GM21390 (cell line): ENCODE data around the gene MAN1A1.

Source experiments
- ATAC-seq: cut with Tn5 transposase; IDR thresholded peaks from one replicate; pipeline ENCODE4 v1.9.1; 2021; ENCODE audit not compliant: unreplicated experiment

The MAN1A1 gene

DNA sequence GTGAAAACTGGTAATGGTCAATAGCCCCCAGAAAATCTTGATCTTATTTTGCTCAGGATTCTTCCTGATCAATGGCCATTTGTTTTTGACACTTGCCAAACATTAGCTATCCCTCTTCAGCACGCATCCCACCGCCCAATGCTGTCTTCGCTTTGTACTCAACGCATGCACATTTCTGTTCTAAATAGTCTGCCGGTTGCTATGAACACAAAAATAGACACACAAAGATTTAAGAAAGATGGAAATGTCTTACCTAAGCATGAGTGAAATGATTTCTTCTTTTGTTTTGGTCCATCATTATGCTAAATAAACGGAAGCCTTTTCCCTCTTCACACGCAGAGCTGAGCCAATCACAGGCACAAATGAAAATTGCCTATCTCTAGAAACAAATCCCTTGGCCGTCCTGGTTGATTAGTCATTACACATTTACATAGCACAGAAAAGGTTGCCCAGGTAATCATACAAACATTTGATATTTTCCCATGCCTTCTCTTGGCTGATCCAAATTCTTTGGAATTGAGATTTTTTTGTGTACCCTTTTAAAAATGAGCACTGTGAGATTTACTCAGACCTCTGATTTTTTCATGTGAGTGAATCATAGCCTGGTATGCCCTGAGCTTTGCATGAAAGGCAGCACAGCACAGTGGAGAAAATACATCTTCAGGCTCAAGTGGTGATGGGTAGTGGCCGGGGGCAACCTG, 200.6 kb downstream of the MAN1A1 start:
- ATAC-seq = no peak

DNA sequence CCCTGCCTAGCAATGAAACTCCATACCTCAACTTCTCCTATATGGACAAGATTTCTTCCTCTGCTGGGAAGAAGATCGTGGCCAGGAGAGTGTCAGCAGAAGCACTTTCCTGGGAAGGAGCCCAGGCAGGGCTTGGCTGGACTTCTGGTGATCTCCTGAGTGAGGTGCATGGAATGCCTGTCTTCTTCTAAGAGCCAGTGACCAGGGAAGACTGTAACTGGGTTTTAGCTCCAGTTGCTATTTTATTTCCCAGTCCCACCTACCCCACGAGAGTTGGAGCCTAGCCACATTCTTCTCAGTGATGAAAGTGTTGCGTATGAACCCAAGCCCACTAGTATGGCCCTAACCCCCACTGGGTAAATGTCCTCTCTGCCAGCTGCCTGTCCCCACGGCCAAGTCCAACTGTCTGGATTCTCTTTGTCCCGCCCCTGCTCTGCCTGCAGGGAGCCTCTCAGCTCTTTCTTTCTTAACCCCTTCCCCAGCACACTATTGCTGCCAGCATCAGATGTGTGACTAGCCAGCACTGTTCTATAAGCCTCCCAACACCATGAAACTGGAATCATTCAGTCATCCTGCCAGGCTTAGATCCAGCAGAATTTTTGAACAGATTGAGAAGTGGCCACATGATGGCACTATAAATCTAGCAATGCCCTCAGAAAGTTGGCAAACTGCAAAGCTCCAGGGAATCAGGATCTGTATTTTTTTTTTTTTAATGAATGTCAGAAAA, 201.3 kb downstream of the MAN1A1 start:
- no peak for ATAC-seq

DNA sequence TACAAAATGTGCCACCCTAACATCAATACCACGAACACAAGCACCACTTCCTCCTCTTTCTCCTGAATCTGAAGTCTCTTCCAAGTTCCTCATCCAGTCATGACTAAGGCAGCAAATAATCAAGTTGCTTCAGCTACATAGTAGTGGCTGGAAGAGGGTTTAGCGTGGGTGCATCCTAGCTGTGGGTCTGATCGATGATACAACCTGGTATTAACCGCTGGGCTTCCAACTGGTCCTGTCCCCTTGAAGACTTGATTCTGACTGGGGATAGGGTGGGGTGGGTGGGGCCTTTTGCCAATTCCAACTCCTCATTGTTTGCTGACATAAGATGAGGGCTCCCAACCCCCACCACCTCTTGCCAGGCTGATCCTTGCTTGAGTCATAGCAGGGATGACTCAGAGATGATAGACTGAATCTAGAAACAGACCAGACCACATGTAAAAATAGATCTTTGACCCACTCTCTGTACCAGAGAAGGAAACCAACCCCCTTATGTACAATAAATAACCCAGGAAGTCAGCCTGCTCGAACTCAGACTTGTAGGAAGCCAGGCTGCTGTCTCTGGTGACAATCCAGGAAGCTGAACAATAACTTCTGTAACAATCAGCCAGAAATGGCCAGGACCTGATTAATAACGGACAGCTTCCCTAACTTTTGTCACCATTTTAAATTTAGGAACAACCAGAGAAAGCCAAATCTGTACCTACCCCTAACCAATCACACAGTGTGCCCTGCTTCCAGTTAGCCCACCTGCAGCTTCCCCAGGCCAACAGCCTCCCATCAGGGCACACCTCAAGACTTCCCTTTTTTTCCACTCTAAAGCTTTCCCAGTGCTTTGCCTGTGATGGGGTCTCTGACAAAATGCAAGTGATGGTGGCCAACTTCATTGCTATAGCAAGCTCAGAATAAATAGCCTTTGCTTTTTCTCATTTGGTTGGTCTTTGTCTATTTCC, 202.2 kb downstream of the MAN1A1 start:
- peak; percentile 98 for ATAC-seq

DNA sequence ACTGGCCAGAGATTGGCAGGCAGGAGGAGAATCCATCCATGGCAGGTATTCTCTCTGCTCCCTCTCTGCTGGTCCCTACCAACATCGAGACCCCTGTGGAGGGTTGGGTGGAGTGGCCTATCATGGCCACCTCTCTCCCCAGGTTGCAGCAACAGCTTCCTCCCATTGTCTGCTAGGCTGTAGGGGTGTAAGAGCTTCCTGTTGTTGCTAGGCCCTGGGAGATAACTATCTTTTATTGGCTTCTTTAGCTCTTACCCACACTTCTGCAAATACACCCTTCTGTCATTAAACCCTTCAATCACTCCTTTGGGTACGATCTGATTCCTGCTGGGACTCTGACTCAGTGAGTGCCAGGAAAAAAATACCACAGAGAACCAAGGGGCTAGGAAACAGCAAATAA, 204.4 kb downstream of the MAN1A1 start:
- no peak for ATAC-seq

DNA sequence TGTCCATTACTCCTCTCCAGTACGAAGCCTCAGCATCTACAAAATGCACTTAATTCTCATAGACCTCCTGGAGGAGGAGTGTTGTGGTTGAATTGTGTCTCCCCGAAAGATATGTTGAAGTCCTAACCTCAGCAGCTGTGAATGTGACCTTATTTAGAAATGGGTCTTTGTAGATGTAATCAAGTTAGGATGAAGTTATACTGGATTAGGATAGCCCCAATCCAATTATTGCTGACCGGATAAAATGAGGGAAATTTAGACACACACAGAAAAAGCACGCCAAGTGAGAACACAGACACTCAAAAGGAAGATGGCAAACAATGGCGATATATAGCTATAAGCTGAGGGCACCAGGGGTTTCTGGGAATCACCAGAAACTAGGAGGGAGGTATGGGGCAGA, 206.9 kb downstream of the MAN1A1 start:
- ATAC-seq = no peak

DNA sequence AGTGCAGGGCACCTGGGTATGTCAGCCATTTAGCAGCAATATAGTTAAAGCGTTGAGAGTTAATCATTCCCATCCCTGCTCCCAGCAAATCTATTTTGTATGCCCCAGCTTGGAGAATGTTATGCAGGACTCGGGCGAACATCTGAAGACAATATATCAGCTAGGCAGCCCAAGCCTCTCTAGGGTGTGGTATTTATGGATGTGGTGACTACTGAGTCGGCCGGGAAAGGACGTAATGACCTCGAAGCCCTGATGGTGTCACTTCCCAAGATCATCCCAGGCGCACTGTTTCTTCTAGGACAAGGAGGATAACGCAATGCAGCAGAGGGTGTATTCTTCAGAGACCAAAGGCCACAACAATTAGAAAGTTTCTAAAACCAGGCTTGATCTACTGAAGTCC, 207.5 kb downstream of the MAN1A1 start:
- no peak for ATAC-seq

DNA sequence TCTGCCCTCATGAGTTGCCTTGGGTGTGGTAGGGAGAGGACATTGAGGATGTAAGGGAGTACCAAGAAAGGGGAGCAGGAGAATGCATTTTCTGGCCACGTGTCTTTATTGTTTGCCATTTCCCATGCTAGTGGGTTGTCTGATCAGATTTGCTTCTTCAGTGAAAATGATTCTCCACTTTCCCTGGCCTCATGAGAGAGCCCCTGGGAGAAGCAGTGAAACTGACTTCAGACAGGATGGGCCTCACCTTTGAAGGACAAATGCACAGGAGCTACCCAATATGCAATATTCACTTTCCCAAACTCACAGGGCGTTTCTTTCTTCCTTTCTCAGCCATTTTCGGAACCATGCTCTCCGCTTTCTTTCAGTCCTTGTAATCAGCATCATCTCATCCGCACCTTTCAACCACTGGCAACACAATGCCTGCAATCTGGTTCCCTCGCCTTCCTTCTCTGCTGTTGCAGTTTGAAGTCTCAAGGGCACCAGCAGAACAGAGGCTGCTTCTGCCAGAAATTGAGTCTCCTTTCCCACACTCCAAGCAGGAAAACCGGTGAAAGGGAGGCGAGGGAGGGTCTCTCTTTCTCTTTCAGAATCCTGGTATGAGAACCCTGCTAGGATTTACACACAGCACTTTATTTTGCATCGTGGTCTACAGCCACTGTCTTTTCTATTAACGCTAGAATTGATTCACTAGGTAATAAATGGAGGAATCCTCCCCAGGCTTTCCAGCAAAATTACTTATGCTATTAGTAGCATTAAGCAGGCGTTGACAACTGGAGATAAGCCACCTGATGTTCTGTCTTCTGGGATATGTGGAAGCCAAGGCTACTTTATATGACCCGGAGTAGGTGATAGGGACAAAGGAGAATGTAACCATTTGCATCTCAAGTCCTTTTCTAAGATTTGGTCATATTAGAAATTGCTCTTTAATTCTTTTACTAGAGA, 209.1 kb downstream of the MAN1A1 start:
- no peak for ATAC-seq

DNA sequence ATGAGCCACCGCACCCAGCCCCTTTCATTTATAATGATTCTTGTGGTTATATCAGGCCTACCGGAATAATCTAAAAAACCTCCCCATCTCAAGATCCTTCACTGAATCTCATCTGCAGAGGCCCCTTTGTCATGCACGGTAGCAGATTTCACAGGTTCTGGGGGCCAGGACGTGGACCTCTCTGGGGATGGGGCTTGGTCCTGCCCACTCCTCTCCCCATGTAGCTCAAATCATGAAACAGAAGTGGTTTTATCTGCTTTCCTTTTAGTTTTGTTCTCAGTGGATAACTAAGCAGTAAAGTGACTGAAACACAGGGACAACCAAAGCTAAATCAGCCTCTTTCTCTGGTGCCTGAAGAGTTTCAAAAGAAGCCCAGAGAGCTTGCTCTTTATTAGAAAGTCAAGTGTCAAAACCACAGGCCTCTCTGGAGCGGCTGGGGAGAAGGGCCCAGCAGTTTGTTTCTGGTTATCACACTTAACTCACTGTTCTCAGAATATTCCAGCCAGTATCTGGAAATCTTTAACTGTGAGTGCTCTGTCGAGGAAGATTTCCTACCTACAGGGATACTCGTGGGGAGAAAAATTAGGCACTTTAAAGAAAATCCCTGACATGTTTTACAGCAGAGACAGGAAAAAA, 210.5 kb downstream of the MAN1A1 start:
- ATAC-seq = peak; percentile 92

DNA sequence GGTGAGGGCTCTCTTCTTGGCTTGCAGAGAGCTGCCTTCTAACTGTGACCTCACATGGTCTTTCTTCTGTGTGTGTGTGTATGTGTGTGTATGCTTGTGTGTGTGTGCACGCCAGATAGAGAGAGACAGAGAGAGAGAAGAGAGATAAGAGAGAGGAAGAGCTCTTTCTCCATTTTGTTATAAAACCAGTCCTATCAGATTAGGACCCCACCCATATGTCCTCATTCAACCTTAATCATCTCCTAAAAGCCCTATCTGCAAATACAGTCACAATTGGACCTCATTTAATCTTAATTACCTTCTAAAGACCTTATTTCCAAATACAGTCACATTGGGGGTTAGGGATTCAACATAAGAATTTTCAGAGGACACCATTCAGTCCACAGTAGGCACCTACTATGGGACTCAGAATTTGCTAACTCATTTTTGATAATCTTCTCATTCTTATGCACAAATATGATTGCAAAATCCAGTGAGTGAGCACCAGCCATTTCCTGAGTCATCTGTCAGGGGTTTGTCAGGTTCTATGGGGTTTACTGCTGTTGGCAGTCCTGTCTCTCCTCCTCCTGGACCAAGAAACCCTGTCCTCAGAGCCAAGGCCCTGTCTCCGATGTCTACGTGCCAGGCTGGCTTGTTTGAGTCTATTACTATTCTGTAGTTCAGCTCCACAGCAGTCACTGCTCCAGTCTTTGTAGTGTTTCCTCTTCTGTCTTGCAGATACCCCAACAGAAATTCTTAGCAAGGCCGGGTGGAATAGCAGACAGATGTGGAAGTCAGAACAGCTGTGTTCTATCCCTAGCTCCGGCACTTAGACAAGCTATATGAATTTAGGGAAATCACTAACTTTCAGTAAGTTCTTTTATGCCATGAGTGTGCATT, 212.1 kb downstream of the MAN1A1 start:
- ATAC-seq = no peak

DNA sequence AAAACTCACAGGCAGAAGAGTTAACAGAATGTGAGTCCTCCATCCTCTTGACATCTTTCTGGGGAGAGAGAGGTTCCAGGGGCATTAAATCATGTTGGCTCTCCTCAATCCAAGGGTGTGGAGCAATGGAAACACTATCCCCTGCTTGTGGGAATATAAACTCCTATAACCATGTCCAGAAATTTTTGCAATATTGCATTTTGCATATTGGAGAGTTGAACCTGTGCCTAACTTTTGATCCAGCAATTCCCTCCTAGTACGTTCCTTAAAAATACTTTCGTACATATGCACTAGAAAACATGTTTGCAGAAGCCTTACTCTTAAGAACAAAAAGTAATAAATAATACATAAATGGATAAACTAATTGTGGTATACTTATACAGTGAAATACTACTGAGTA, 214.8 kb downstream of the MAN1A1 start:
- ATAC-seq = no peak

DNA sequence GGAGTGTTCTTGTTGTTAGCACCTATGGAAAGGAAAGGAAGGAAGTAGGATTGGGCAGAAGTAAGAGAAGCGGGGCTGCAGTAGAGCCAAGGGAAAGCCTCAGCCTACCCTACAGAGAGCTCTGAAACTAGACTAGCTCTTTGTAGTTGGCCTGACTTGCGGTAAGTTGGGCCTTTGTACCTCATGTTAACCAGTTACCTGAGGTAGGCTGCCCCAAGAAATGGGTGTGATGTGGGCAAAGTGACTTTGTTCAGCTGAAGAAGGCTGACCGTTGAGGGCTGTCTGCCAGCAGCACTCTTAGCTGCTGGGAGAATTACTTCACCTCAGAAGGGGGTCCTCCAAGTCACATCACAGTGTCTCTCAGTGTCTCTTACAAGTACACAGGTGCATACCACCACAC, 216.2 kb downstream of the MAN1A1 start:
- no peak for ATAC-seq

DNA sequence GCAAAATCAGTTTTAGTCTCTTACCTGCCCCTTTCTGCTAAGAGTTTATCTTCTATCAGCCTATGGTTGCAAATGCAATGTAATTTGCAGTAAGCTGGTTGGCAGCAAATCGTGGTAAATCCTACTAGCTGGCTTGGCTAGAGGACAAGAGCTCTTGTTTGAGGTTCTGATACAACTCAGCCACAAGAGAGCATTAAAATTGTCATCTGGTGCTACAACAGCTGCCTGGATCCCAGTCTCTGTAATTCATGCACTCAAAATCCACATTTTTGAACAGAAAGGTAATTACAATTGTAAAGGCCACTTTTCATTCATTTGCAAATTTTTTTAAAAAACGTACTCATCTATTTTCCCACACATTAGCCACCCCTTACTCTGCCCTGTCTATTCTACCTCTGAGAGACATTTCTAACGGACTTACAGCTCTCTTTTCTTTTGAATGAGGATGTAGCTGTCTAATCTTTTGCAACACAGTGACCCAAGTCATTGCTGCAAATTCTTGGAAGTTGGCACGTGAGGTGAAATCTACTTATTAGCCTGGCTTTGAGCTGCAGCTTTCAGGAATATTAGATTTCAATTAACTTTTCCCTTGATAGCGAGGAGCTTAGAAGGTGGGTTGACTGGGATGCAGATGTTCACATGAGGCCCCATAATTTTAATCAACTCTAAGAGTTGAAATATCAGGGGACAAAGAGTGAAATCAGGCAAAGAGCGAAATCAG, 217.1 kb downstream of the MAN1A1 start:
- ATAC-seq = no peak

DNA sequence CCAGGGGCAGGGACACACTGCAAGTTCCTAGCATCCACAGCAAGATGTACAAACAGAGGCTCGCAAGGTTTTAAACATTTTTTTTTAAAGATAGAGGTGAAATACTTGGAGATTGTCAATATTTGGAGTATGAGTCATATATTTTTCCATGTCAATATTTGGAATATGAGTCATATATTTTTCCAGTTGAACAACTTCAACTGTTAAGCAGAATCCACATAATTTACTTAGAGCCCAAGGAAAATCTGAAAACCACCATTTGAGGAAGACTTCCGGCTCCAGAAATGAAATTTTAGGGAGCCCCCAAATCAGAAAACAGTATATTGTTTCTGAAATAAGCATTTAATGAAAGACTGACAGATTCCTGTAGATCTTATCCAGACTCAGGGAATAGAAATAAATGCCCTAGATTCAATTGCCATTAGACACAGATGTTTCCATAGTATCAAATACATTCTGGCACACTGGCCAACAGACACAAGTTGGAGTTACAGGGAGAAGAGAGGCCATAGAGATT, 219.5 kb downstream of the MAN1A1 start:
- no peak for ATAC-seq

DNA sequence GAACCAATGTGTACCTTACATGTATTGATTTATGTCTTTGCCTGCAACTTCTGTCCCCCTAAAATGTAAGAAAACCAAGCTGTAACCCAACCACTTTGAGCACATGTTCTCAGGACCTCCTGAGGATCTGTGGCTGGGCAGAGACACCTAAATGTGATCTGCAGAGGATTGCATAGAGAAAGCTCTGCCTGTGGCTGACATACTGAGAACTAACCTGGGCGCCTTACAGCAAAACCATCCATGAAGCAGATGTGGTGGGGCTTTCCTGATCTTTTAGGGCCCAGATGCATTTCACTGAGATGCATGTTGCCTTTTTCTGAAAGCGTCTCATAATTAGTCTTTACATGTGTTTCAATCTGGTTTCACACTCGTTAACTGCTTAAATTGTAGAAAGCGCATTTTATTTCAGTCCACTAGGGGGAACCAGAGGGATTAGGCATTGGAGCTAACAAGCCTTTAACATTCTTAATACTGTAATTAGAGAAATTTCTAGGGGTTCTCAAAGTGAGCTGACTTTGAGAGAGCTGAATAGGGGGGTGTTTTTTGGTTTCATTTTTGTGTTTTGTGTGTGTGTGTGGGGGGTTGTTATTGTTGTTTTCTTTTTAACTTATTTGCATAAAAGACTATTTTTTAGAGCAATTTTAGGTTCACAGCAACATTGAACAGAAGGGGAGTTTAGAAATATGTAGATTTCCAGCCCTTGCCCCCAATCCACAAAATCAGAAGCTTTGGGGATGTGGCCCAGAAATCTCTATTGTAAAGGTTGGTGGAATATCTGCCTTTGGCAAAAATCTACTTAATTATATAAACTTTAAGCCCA, 220.2 kb downstream of the MAN1A1 start:
- peak; percentile 88 for ATAC-seq

DNA sequence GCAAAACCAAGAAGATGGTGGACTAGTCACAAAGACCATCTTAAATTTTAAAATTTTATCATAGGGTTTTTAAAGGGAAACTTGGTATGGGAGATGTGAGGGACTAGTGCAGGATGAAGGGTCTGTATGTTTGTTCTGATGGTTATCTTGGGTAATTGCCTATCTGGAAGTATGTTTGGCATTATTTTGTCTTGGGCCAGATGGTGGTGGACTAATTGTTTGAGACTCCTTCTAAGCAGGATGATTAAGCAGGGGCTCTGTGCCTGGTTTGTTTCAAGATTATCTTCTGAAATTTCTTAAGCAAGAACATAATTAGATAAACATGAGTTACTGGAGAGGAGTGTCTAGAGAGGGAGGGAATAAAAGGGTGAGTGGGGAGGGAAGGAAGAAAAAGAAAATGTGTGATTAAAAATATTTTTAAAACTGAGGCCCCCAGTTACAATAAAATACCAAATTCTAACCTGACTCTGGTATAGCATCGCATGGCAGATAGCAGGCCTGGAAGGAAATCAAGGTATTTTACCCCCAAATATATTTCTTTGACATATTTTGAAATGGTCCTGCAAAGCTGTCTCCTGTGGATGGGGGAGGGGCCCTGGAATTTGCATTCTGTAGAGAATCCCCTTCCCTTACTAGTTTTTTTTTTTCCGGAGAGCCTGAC, 221.2 kb downstream of the MAN1A1 start:
- no peak for ATAC-seq

DNA sequence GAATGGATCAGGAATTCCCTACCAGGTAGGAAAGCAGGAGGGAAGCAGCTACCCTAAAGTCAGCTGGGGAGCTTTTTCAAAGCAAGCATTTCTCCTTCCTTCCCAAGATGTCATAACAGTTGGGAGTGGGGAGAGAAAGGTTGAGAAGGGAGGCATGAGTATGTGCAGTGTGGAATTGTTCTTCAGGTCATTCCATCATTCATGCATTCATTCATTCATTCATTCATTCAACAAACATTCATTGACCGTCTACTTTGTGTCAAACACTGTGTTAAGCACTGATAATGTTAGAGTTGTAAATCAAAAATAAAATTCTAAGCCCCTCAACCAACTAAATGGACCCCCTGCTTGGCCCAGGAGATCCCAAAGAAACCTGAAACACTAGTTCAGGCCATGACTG, 221.9 kb downstream of the MAN1A1 start:
- no peak for ATAC-seq
